ENCODE measurements around the gene SCUBE1.
A peak's percentile ranks its signal among the peaks of the same experiment; 100 is the strongest.

Gene SCUBE1

GRCh38 chr22:43185860-43186261 is 157.3 kb downstream of the SCUBE1 start:
- peak overlapping the region; percentile 91 for H3K4me3 ChIP-seq (ENCODE audit: low read length, poor library complexity, severe bottlenecking)
- no peaks in the 10 kb centered on the region for H3F3A ChIP-seq (ENCODE audit: low read depth)
- no peaks in the 10 kb centered on the region for H3K36me3 ChIP-seq (ENCODE audit: insufficient read depth, low read length)
- no peaks in the 10 kb centered on the region for H3K9me2 ChIP-seq (replicated peaks; ENCODE audit: low read depth, low read length)
- peaks cover 33% of the 10 kb centered on the region for H3K4me1 ChIP-seq (ENCODE audit: insufficient read depth, low read length, poor library complexity, severe bottlenecking)
- peaks cover 32% of the 10 kb centered on the region for H3K79me2 ChIP-seq (ENCODE audit: insufficient read depth, low read length)
- H3K4me2 ChIP-seq (ENCODE audit: low read depth, low read length, poor library complexity, severe bottlenecking) = peak overlapping the region; percentile 91
- peaks cover 9% of the 10 kb centered on the region for H4K20me1 ChIP-seq (ENCODE audit: insufficient read depth, low read length, poor library complexity, severe bottlenecking)
- no peaks in the 10 kb centered on the region for H3K9me3 ChIP-seq (ENCODE audit: insufficient read depth, low read depth, low read length)
- H2AFZ ChIP-seq (ENCODE audit: low read length) = no peak overlapping the region
- TF ChIP-seq CTCF (conservative IDR thresholded peaks at IDR 0.05; ENCODE audit: low read length) = no peak
- TF ChIP-seq EZH2phosphoT487 (IDR thresholded peaks at IDR 0.05; ENCODE audit: borderline replicate concordance) = no peak
- peak overlapping the region; percentile 89 for H3K9ac ChIP-seq (ENCODE audit: low read depth, low read length, poor library complexity, severe bottlenecking)
- peaks cover 1% of the 10 kb centered on the region for H3K27me3 ChIP-seq (ENCODE audit: insufficient read depth, low read length, poor library complexity, severe bottlenecking)

GRCh38 chr22:43183496-43184277 is 159.5 kb downstream of the SCUBE1 start:
- TF ChIP-seq CTCF (conservative IDR thresholded peaks at IDR 0.05; ENCODE audit: low read length) = no peak
- no peak for TF ChIP-seq EZH2phosphoT487 (IDR thresholded peaks at IDR 0.05; ENCODE audit: borderline replicate concordance)
- H3K4me1 ChIP-seq (ENCODE audit: insufficient read depth, low read length, poor library complexity, severe bottlenecking) = peaks cover 33% of the 10 kb centered on the region
- H3K4me3 ChIP-seq (ENCODE audit: low read length, poor library complexity, severe bottlenecking) = peak overlapping the region; percentile 38
- H3K9me3 ChIP-seq (ENCODE audit: insufficient read depth, low read depth, low read length) = no peaks in the 10 kb centered on the region
- peak overlapping the region; percentile 59 for H3K4me2 ChIP-seq (ENCODE audit: low read depth, low read length, poor library complexity, severe bottlenecking)
- no peak overlapping the region for H2AFZ ChIP-seq (ENCODE audit: low read length)
- H3K79me2 ChIP-seq (ENCODE audit: insufficient read depth, low read length) = peaks cover 32% of the 10 kb centered on the region
- H3K9me2 ChIP-seq (replicated peaks; ENCODE audit: low read depth, low read length) = no peaks in the 10 kb centered on the region
- H3K36me3 ChIP-seq (ENCODE audit: insufficient read depth, low read length) = no peaks in the 10 kb centered on the region; the same call in 1 of the 2 replicates
- peak overlapping the region; percentile 60 for H3K9ac ChIP-seq (ENCODE audit: low read depth, low read length, poor library complexity, severe bottlenecking)
- no peaks in the 10 kb centered on the region for H3F3A ChIP-seq (ENCODE audit: low read depth)
- peaks cover 9% of the 10 kb centered on the region for H4K20me1 ChIP-seq (ENCODE audit: insufficient read depth, low read length, poor library complexity, severe bottlenecking)
- no peaks in the 10 kb centered on the region for H3K27me3 ChIP-seq (ENCODE audit: insufficient read depth, low read length, poor library complexity, severe bottlenecking)

- H3K9ac ChIP-seq (ENCODE audit: low read depth, low read length, poor library complexity, severe bottlenecking) = no peak overlapping the region
- no peak overlapping the region for H3K4me3 ChIP-seq (ENCODE audit: low read length, poor library complexity, severe bottlenecking)
- no peaks in the 10 kb centered on the region for H3K9me3 ChIP-seq (ENCODE audit: insufficient read depth, low read depth, low read length)
- H3K4me1 ChIP-seq (ENCODE audit: insufficient read depth, low read length, poor library complexity, severe bottlenecking) = peaks cover 28% of the 10 kb centered on the region
- no peaks in the 10 kb centered on the region; the same call in 1 of the 2 replicates for H3K36me3 ChIP-seq (ENCODE audit: insufficient read depth, low read length)
- H4K20me1 ChIP-seq (ENCODE audit: insufficient read depth, low read length, poor library complexity, severe bottlenecking) = peaks cover 9% of the 10 kb centered on the region
- no peaks in the 10 kb centered on the region for H3K9me2 ChIP-seq (replicated peaks; ENCODE audit: low read depth, low read length)
- H3K4me2 ChIP-seq (ENCODE audit: low read depth, low read length, poor library complexity, severe bottlenecking) = no peak overlapping the region
- no peak overlapping the region for H2AFZ ChIP-seq (ENCODE audit: low read length)
- no peaks in the 10 kb centered on the region for H3K27me3 ChIP-seq (ENCODE audit: insufficient read depth, low read length, poor library complexity, severe bottlenecking)
- TF ChIP-seq CTCF (conservative IDR thresholded peaks at IDR 0.05; ENCODE audit: low read length) (no peak), EZH2phosphoT487 (IDR thresholded peaks at IDR 0.05; ENCODE audit: borderline replicate concordance) (no peak)
- H3K79me2 ChIP-seq (ENCODE audit: insufficient read depth, low read length) = peaks cover 32% of the 10 kb centered on the region
- no peaks in the 10 kb centered on the region for H3F3A ChIP-seq (ENCODE audit: low read depth)
Measured at GRCh38 chr22:43182726-43183125, 160.4 kb downstream of the SCUBE1 start.

Data from Loucy (cell line).